Stomach (tissue), 9 donors: ENCODE results near the gene MBLAC1. TPM values are rescaled to one million over a fixed set of nuclear protein-coding genes. Genes with fewer than 3 reads are reported as not detected.

Experiments used
- DNase-seq, 2 donors: peaks; one replicate each; pipeline versions ENCODE4 v3.0.0 to v3.0.0-alpha.2; 2013 to 2019
- H3K27ac ChIP-seq, 5 donors: fragments of 200-600 bp in 4 of 5; sonication (generic) in 4 of 5; one replicate each; pipeline ENCODE4 v1.5.1; 2013 to 2019; ENCODE audit warnings: mild to moderate bottlenecking in 1 of 5, moderate library complexity in 1 of 5
- H3K27me3 ChIP-seq, 3 donors: fragments of 200-600 bp; sonication (generic); one replicate each; pipeline ENCODE4 v1.5.1; 2017 to 2019; ENCODE audit warnings: mixed run types in 1 of 3
- H3K36me3 ChIP-seq, 4 donors: fragments of 200-600 bp; sonication (generic); 1 replicate in 3 of 4; 2 replicates in 1 of 4; pipeline ENCODE4 v1.5.1; 2016 to 2019
- H3K4me1 ChIP-seq, 4 donors: fragments of 200-600 bp; sonication (generic); one replicate each; pipeline ENCODE4 v1.5.1; 2016 to 2019
- H3K4me3 ChIP-seq, 4 donors: fragments of 200-600 bp; sonication (generic) in 3 of 4; one replicate each; pipeline ENCODE4 v1.5.1; 2016 to 2019; ENCODE audit warnings: mild to moderate bottlenecking in 1 of 4
- H3K9me3 ChIP-seq, 4 donors: fragments of 200-600 bp; sonication (generic); one replicate each; pipeline ENCODE4 v1.5.1; 2016 to 2019
- CTCF ChIP-seq, 7 experiments: fragments of 450-650 bp in 4 of 7; fragments of 200-600 bp in 3 of 7; sonication (generic) in 3 of 7; IDR thresholded peaks; one replicate each; pipeline ENCODE4 v1.5.1; 2016 to 2019; ENCODE audit warnings: antibody characterized with exemption in 7 of 7, control low read depth in 2 of 7, mild to moderate bottlenecking in 1 of 7
- EP300 ChIP-seq: sonication (generic); formaldehyde crosslinking; IDR thresholded peaks from one replicate; pipeline ENCODE4 v1.6.1; 2017; ENCODE audit warnings: antibody characterized with exemption
- POLR2A ChIP-seq, 4 donors: fragments of 450-650 bp; IDR thresholded peaks; one replicate each; pipeline ENCODE4 v1.6.1; 2016; ENCODE audit warnings: antibody characterized with exemption in 4 of 4, control low read depth in 2 of 4, mild to moderate bottlenecking in 1 of 4, moderate library complexity in 1 of 4
- POLR2AphosphoS5 ChIP-seq, 3 donors: sonication (generic); formaldehyde crosslinking; IDR thresholded peaks; one replicate each; pipeline ENCODE4 v1.6.1; 2016; ENCODE audit warnings: antibody characterized with exemption in 3 of 3
- WGBS, 5 donors: extraction: QIAGEN DNeasy Blood & Tissue Kit in 3 of 5; methylation state at CpG; one replicate each; pipeline versions ENCODE4 v1.1.5 to v1.1.7; 2013 to 2018; 5-methylcytosine and 5-hydroxymethylcytosine counted together
- intact Hi-C: fragments of 100-400 bp; cut with DNase I; formaldehyde crosslinking; loops from one replicate; pipeline ENCODE4 v1.15.1; 2023; ENCODE audit warnings: low total_unique reads
- polyA plus RNA-seq, 3 donors: library from polyadenylated mRNA; stranded (reverse); fragments of 200-250 nt; gene quantifications; one replicate each; pipeline ENCODE4 v1.2.3, GENCODE V29; 2013
- small RNA-seq, 4 donors: library from RNA; depleted of rRNA; stranded (forward); fragments of <200 nt; gene quantifications; one replicate each; pipeline ENCODE3, GENCODE V24; 2016
- total RNA-seq, 5 donors: library from RNA; depleted of rRNA; stranded (reverse); fragments of >200 nt; gene quantifications; one replicate each; pipeline versions ENCODE4 v1.1.0 to v1.2.3, GENCODE V29; 2014 to 2016
- donor health status: healthy with polysubstance abuse.
- donor health status: Bipolar disorder and iron deficiency.
- donor health status: healthy.

The MBLAC1 gene
- total and polyA plus RNA-seq, 8 donors = 1.3 to 6.1 (median 1.7) TPM; not detected in 3

GRCh38 chr7:100176096-100177044 lies 49.6 kb downstream of the MBLAC1 start:
- Histone ChIP-seq H3K4me1 (peaks cover 18 to 24% (median 20%) of the 10 kb centered on the region in 4 donors), H3K36me3 (no peaks in the 10 kb centered on the region), H3K27me3 (peaks cover 6 to 40% (median 7%) of the 10 kb centered on the region in 3 donors), H3K27ac (peak overlapping the region in 2 of 5 donors; percentile 3 to 41), H3K9me3 (no peaks in the 10 kb centered on the region), H3K4me3 (peak overlapping the region; percentile 39 to 47 (median 44))
- TF ChIP-seq POLR2AphosphoS5 (IDR thresholded peaks at IDR 0.05) (no peak), EP300 (no peak), POLR2A (IDR thresholded peaks at IDR 0.05) (no peak), CTCF (IDR thresholded peaks at IDR 0.05) (no peak)
- DNase-seq = no peak
- 48 to 53% (median 52%) methylated on average over 14 of the region's 14 CpGs for WGBS, 5 donors
- intact Hi-C loops = no loop called here

GRCh38 chr7:100177045-100178001 lies 50.6 kb downstream of the MBLAC1 start, which contains the start of the genes GPC2 and STAG3:
Gene GPC2, minus strand, starts transcription at chr7:100177381. Its CDS starts 182 bp downstream, at chr7:100177199.
Gene STAG3, plus strand, starts transcription at chr7:100177918. Its CDS starts 2,639 bp downstream, at chr7:100180557.
- peak within 1 kb of the TSS; percentile 39 to 47 (median 44) for H3K4me3 ChIP-seq
- peak; percentile 96 to 98 for DNase-seq
- no peaks in the 10 kb centered on the region for H3K36me3 ChIP-seq
- WGBS, 5 donors = 3 to 8% (median 4%) methylated on average over 22 to 78 of the region's 78 CpGs
- peak within 1 kb of the TSS in 2 of 5 donors; percentile 3 to 41 for H3K27ac ChIP-seq
- peaks cover 11 to 17% (median 14%) of the 10 kb centered on the region in 4 donors for H3K4me1 ChIP-seq
- intact Hi-C loops = no loop called here
- no peaks in the 10 kb centered on the region for H3K9me3 ChIP-seq
- peaks cover 0 to 33% (median 0%) of the 10 kb centered on the region in 3 donors for H3K27me3 ChIP-seq
- TF ChIP-seq POLR2AphosphoS5 (IDR thresholded peaks at IDR 0.05) = peak in 1 of 3 donors; percentile 8
- TF ChIP-seq CTCF (IDR thresholded peaks at IDR 0.05) = no peak
- TF ChIP-seq POLR2A (IDR thresholded peaks at IDR 0.05) = no peak
- no peak for TF ChIP-seq EP300

Small RNA genes lying within 50 kb of the gene (small RNA-seq; reads per million reads assigned to genes)
- gene MIR106B (55.3 to 224 (median 139) reads per million in 4 donors), gene MIR25 (1,142 to 4,194 (median 1,945) reads per million in 4 donors), gene MIR93 (79.7 to 216 (median 169) reads per million in 4 donors)

Other genes with a start within 250 kb of the MBLAC1 start
- gene OR2AE1, start 249.9 kb upstream of the MBLAC1 start, total RNA-seq = 1 to 10 TPM in 1 of 5 donors, not detected in 4; 1.1 TPM
- gene OR2AE1, start 249.9 kb upstream of the MBLAC1 start, polyA plus RNA-seq = not detected
- 10 to 100 TPM; 25.3 to 46.1 (median 40.3) TPM for gene TRIM4, start 207.4 kb upstream of the MBLAC1 start, total RNA-seq
- gene TRIM4, start 207.4 kb upstream of the MBLAC1 start, polyA plus RNA-seq = 10 to 100 TPM; 12.6 to 21.8 (median 13.8) TPM
- gene GJC3, start 197.3 kb upstream of the MBLAC1 start, total RNA-seq = not detected
- gene GJC3, start 197.3 kb upstream of the MBLAC1 start, polyA plus RNA-seq = under 1 TPM in 2 of 3 donors, not detected in 1; 0.15 to 0.75 TPM
- gene AZGP1, start 150.9 kb upstream of the MBLAC1 start, total RNA-seq = 10 to 100 TPM in 2 of 5 donors, 1 to 10 TPM in 2, not detected in 1; 6.8 to 92.3 (median 32.7) TPM
- 100 to 1,000 TPM; 235 to 461 (median 422) TPM for gene AZGP1, start 150.9 kb upstream of the MBLAC1 start, polyA plus RNA-seq
- gene ZKSCAN1, start 111.4 kb upstream of the MBLAC1 start, total RNA-seq = 100 to 1,000 TPM in 1 of 5 donors, 10 to 100 TPM in 4; 49.0 to 153 (median 55.2) TPM
- 10 to 100 TPM in 2 of 3 donors, 1 to 10 TPM in 1; 9.5 to 13.6 (median 10.0) TPM for gene ZKSCAN1, start 111.4 kb upstream of the MBLAC1 start, polyA plus RNA-seq
- gene ZSCAN21, start 77.2 kb upstream of the MBLAC1 start, total RNA-seq = 10 to 100 TPM in 4 of 5 donors, 1 to 10 TPM in 1; 6.4 to 48.4 (median 14.6) TPM
- gene ZSCAN21, start 77.2 kb upstream of the MBLAC1 start, polyA plus RNA-seq = 1 to 10 TPM; 5.4 to 7.0 (median 6.8) TPM
- gene ZNF3, start 45.2 kb upstream of the MBLAC1 start, total RNA-seq = 10 to 100 TPM; 15.2 to 42.0 (median 37.8) TPM
- gene ZNF3, start 45.2 kb upstream of the MBLAC1 start, polyA plus RNA-seq = 10 to 100 TPM; 12.4 to 19.6 (median 13.5) TPM
- gene COPS6, start 38.0 kb upstream of the MBLAC1 start, total RNA-seq = 100 to 1,000 TPM in 1 of 5 donors, 10 to 100 TPM in 4; 34.2 to 197 (median 87.5) TPM
- gene COPS6, start 38.0 kb upstream of the MBLAC1 start, polyA plus RNA-seq = 100 to 1,000 TPM in 2 of 3 donors, 10 to 100 TPM in 1; 90.0 to 125 (median 117) TPM
- gene MCM7, start 25.6 kb upstream of the MBLAC1 start, total RNA-seq = 100 to 1,000 TPM in 1 of 5 donors, 10 to 100 TPM in 4; 41.3 to 104 (median 88.9) TPM
- 10 to 100 TPM; 39.6 to 54.5 (median 46.4) TPM for gene MCM7, start 25.6 kb upstream of the MBLAC1 start, polyA plus RNA-seq
- 100 to 1,000 TPM in 1 of 5 donors, 10 to 100 TPM in 3, 1 to 10 TPM in 1; 8.4 to 103 (median 19.6) TPM for gene AP4M1, start 25.3 kb upstream of the MBLAC1 start, total RNA-seq
- 10 to 100 TPM; 14.7 to 24.3 (median 21.3) TPM for gene AP4M1, start 25.3 kb upstream of the MBLAC1 start, polyA plus RNA-seq
- gene TAF6, start 7.6 kb upstream of the MBLAC1 start, total RNA-seq = 100 to 1,000 TPM in 1 of 5 donors, 10 to 100 TPM in 4; 15.4 to 106 (median 33.8) TPM
- gene TAF6, start 7.6 kb upstream of the MBLAC1 start, polyA plus RNA-seq = 10 to 100 TPM; 22.0 to 29.8 (median 24.8) TPM
- 10 to 100 TPM in 2 of 5 donors, 1 to 10 TPM in 1, under 1 TPM in 2; 0.45 to 10.6 (median 7.1) TPM for gene CNPY4, start 7.3 kb upstream of the MBLAC1 start, total RNA-seq
- gene CNPY4, start 7.3 kb upstream of the MBLAC1 start, polyA plus RNA-seq = 1 to 10 TPM; 5.7 to 6.3 (median 5.8) TPM
- gene LAMTOR4, start 22.0 kb downstream of the MBLAC1 start, total RNA-seq = 100 to 1,000 TPM in 3 of 5 donors, 10 to 100 TPM in 2; 26.3 to 889 (median 159) TPM
- gene LAMTOR4, start 22.0 kb downstream of the MBLAC1 start, polyA plus RNA-seq = 100 to 1,000 TPM; 307 to 476 (median 334) TPM
- gene TRAPPC14, start 31.8 kb downstream of the MBLAC1 start, total RNA-seq = 10 to 100 TPM; 16.2 to 33.3 (median 28.6) TPM
- gene TRAPPC14, start 31.8 kb downstream of the MBLAC1 start, polyA plus RNA-seq = 10 to 100 TPM; 10.7 to 17.2 (median 11.4) TPM
- 1 to 10 TPM in 2 of 5 donors, not detected in 3; 1.5 to 1.6 TPM for gene GAL3ST4, start 41.6 kb downstream of the MBLAC1 start, total RNA-seq
- 1 to 10 TPM; 1.7 to 2.4 (median 2.1) TPM for gene GAL3ST4, start 41.6 kb downstream of the MBLAC1 start, polyA plus RNA-seq
- 1 to 10 TPM in 3 of 5 donors, under 1 TPM in 1, not detected in 1; 0.92 to 4.9 (median 2.6) TPM for gene GPC2, start 50.4 kb downstream of the MBLAC1 start, total RNA-seq
- gene GPC2, start 50.4 kb downstream of the MBLAC1 start, polyA plus RNA-seq = under 1 TPM in 2 of 3 donors, not detected in 1; 0.12 to 0.48 TPM
- gene STAG3, start 51.0 kb downstream of the MBLAC1 start, total RNA-seq = under 1 TPM in 1 of 5 donors, not detected in 4; 0.92 TPM
- 1 to 10 TPM in 2 of 3 donors, under 1 TPM in 1; 0.50 to 8.8 (median 1.5) TPM for gene STAG3, start 51.0 kb downstream of the MBLAC1 start, polyA plus RNA-seq
- gene PVRIG, start 93.0 kb downstream of the MBLAC1 start, total RNA-seq = 1 to 10 TPM in 4 of 5 donors, not detected in 1; 1.1 to 3.8 (median 1.4) TPM
- gene PVRIG, start 93.0 kb downstream of the MBLAC1 start, polyA plus RNA-seq = 1 to 10 TPM in 1 of 3 donors, under 1 TPM in 2; 0.56 to 1.7 (median 0.95) TPM
- gene SPDYE3, start 180.7 kb downstream of the MBLAC1 start, total RNA-seq = not detected
- gene SPDYE3, start 180.7 kb downstream of the MBLAC1 start, polyA plus RNA-seq = not detected
- gene PILRB, start 231.2 kb downstream of the MBLAC1 start, total RNA-seq = 100 to 1,000 TPM in 2 of 5 donors, 10 to 100 TPM in 3; 18.5 to 141 (median 61.3) TPM
- 10 to 100 TPM; 16.8 to 82.3 (median 20.7) TPM for gene PILRB, start 231.2 kb downstream of the MBLAC1 start, polyA plus RNA-seq
- 1 to 10 TPM in 2 of 5 donors, not detected in 3; 3.1 to 10.0 TPM for gene PILRA, start 246.5 kb downstream of the MBLAC1 start, total RNA-seq
- gene PILRA, start 246.5 kb downstream of the MBLAC1 start, polyA plus RNA-seq = 1 to 10 TPM; 1.4 to 3.1 (median 1.9) TPM